AG10803 (cell line): ENCODE data around the gene FGR.

ENCODE experiments used
- DNase-seq: peaks from one replicate; pipeline ENCODE4 v3.0.0; 2010; ENCODE audit warnings: low read depth
- H3K4me3 ChIP-seq: 2 replicates; pipeline ENCODE4 v1.5.1; 2011; ENCODE audit warnings: mild to moderate bottlenecking, low read length, control low read depth
- TF ChIP-seq, protein P1 (sequence below): conservative IDR thresholded peaks from 2 replicates; pipeline ENCODE4 v1.5.1; 2011; ENCODE audit warnings: mild to moderate bottlenecking, low read length, control low read depth, inconsistent platforms

The FGR gene

DNA sequence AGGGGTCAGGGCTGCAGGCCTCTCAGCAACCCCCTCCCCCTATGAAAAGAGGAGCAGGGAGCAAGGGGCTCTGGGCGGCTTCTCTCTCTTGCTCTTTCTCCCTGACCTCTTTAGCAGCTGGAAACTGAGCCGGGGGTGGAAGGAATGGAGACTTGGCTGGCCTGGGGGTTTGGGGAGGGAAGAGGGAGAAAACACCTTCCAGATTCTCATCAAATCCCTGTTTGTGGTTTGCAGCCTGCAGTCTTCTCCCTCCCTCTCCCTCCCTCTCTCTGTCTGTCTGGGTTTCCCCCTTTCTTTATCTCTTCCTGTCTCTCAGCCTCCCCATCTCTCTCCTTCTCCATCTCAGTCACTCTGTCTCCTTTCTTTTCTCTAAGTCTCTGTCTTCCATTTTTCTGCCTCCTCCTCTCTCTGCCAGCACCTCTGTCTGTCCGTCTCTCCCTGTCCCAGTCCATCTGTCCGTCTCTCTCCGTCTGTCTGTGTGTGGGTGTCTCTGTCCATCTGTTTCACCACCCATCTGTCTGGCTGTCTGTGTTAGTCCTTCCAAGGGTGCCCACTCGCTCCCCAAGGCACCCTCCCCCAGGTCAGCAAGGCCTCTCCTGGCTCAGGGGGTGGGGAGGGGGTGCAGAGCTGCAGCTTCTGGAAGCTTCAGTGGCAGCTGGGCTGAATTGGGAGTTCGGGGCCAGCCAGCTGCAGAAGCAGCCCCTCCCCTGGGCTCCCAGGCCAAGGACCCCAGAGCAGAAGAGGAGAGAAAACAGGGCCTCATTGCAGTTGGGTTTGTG, 37.3 kb downstream of the FGR start:
- peak; percentile 42 for DNase-seq
- H3K4me3 ChIP-seq: peak overlapping the region; percentile 12; the same call in 1 of the 2 replicates
- TF ChIP-seq, protein P1, sequence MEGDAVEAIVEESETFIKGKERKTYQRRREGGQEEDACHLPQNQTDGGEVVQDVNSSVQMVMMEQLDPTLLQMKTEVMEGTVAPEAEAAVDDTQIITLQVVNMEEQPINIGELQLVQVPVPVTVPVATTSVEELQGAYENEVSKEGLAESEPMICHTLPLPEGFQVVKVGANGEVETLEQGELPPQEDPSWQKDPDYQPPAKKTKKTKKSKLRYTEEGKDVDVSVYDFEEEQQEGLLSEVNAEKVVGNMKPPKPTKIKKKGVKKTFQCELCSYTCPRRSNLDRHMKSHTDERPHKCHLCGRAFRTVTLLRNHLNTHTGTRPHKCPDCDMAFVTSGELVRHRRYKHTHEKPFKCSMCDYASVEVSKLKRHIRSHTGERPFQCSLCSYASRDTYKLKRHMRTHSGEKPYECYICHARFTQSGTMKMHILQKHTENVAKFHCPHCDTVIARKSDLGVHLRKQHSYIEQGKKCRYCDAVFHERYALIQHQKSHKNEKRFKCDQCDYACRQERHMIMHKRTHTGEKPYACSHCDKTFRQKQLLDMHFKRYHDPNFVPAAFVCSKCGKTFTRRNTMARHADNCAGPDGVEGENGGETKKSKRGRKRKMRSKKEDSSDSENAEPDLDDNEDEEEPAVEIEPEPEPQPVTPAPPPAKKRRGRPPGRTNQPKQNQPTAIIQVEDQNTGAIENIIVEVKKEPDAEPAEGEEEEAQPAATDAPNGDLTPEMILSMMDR: no peak

GRCh38 chr1:27596986-27597385, 38.0 kb downstream of the FGR start:
- DNase-seq: no peak
- no peak overlapping the region for H3K4me3 ChIP-seq
- TF ChIP-seq, protein P1: no peak

- DNase-seq: no peak
- TF ChIP-seq, protein P1: no peak
- H3K4me3 ChIP-seq: no peak overlapping the region
These were observed 38.7 kb downstream of the FGR start for GRCh38 chr1:27596261-27596660.

- no peak for DNase-seq
- TF ChIP-seq, protein P1: no peak
- no peak overlapping the region for H3K4me3 ChIP-seq
These were observed 39.4 kb downstream of the FGR start for GRCh38 chr1:27595597-27595996.

DNA sequence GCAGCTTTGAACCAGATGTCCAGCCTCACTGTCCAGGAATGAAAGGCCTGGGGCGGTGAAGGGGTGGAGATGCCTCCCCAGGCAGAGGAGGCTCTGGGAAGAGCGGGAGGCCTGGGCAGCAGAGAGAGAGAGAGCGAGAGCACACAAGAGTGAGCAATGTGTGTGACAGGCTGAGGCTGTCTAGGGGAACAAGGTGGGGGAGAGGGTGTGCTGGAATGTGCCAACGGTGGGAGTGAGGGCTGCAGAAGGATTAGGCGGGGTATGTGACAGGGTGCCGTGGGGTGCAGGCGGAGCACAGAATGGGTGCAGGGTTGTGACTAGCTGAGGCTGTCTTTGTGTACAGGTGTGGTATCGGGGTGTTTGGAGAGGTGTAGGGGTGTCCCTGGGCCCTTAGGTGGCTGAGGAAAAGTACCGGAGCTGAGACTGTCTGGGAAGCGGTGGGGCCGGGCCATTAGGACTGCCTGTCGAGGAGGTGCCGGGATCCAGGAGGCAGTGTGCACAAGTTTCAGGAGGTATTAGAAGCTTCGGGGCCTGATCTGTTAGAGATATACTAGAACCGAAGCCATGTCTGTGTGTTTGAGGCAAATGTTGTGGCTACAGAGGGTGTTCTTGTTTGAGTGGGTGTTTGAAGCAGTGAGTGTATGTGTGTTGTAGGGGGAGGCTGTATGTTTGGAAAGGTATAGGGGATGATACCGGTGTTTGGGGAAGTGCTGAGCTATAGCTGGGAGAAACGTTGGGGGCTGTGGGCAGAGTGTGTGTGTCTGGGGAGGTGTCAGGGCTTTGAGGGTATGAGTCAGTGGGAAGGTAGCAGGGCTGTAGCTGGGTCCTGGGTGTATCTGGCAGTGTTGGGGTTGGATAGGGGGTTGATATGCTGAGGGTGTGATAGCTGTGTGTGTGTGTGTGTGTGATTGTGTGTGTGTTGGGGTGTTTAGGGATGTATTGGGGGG, 40.1 kb downstream of the FGR start:
- TF ChIP-seq, protein P1: no peak
- peak; percentile 48 for DNase-seq
- no peak overlapping the region; the same call in 1 of the 2 replicates for H3K4me3 ChIP-seq

DNA sequence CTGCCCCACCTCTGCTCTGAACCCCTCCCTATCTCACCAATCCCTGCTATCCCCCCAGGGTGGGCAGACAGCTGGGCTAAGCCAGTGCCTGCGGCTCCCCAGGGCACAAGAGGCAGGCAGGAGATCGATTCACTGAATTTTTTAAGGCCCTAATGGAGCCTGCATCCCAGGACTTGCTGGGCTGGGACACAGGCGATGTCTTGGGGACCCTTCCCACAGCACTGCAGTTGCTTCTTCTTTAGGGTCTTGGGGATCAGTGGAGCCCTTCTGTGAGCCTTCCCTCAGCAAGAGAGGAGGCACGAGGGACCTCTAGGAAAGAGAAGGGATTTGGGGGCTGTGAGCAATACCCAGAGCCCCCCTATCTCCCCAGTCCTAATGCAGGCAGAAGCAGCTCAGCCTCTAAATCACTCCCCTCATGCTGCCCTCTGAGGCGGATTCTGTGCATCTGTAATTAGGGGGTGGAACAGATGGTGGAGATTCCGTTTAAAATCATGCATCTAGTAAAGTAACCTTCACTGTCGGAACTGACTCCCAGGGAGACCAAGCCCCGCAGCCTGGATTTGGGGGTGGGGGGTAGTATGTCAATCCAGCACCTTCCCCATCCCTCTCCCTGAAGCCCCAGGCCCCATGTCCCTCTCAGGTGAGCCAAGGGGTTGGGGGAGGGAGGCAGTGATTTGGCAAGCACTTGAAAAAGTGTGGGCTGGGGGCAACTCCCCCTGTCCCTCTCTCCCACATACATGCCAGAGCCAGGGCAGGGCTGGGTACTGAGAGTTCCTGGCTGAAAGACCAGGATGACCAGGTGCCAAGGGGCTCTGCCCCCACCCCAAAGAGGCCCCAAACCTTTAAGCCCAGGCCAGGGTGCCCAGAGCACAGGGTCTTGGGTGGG, 41.1 kb downstream of the FGR start:
- TF ChIP-seq, protein P1: no peak
- DNase-seq: no peak
- no peak overlapping the region for H3K4me3 ChIP-seq
